ENCODE data around the gene LDB2. TPM values are rescaled to one million over a fixed set of nuclear protein-coding genes. Genes with fewer than 3 reads are reported as not detected.

Gene LDB2
- total RNA-seq, 2 experiments from 2014 or later = not detected

GRCh38 chr4:16745009-16745635, 153.3 kb downstream of the LDB2 start:
- intact Hi-C loops (cut with micrococcal nuclease; ENCODE audit: unreplicated experiment) = no loop called here
- Histone ChIP-seq H3K4me1 (ENCODE audit: insufficient read depth, low read length, poor library complexity, severe bottlenecking) (no peaks in the 10 kb centered on the region), H3K27ac (ENCODE audit: low read depth, low read length, poor library complexity, severe bottlenecking) (no peak overlapping the region), H3K9me2 (ENCODE audit: insufficient read depth, low read length) (no peaks in the 10 kb centered on the region), H3K79me2 (ENCODE audit: insufficient read depth, low read depth, low read length) (no peaks in the 10 kb centered on the region), H2AFZ (ENCODE audit: low read length) (no peak overlapping the region), H4K20me1 (ENCODE audit: insufficient read depth, low read length) (no peaks in the 10 kb centered on the region), H3K9me3 (ENCODE audit: low read length) (no peaks in the 10 kb centered on the region), H3K36me3 (ENCODE audit: insufficient read depth, low read length) (no peaks in the 10 kb centered on the region), H3K4me3 (ENCODE audit: low read depth, low read length, poor library complexity, severe bottlenecking) (no peak overlapping the region), H3K4me2 (ENCODE audit: low read length) (no peak overlapping the region)
- BruUV-seq (replicated peaks) = no TSS peak
- no peak for DNase-seq (ENCODE audit: low spot score)
- no peak for TF ChIP-seq EZH2phosphoT487 (IDR thresholded peaks at IDR 0.05; ENCODE audit: borderline replicate concordance, low read depth, low read length)
- TF ChIP-seq CTCF (conservative IDR thresholded peaks at IDR 0.05; ENCODE audit: low read length) = no peak
- CTCF ChIA-PET (ENCODE audit: unreplicated experiment) = no interaction called here
- POLR2A ChIA-PET = interaction anchor here (0.6 kb wide), 1 partner anchor 114 kb away, joined by 3 read pairs; no protein-coding TSS in a partner anchor

- intact Hi-C loops (cut with micrococcal nuclease; ENCODE audit: unreplicated experiment) = no loop called here
- BruUV-seq (replicated peaks) = no TSS peak
- Histone ChIP-seq H4K20me1 (ENCODE audit: insufficient read depth, low read length) (no peaks in the 10 kb centered on the region), H3K27ac (ENCODE audit: low read depth, low read length, poor library complexity, severe bottlenecking) (no peak overlapping the region), H3K79me2 (ENCODE audit: insufficient read depth, low read depth, low read length) (no peaks in the 10 kb centered on the region), H3K4me3 (ENCODE audit: low read depth, low read length, poor library complexity, severe bottlenecking) (no peak overlapping the region), H3K4me2 (ENCODE audit: low read length) (no peak overlapping the region), H3K4me1 (ENCODE audit: insufficient read depth, low read length, poor library complexity, severe bottlenecking) (no peaks in the 10 kb centered on the region), H3K9me3 (ENCODE audit: low read length) (no peaks in the 10 kb centered on the region), H3K9me2 (ENCODE audit: insufficient read depth, low read length) (no peaks in the 10 kb centered on the region), H3K36me3 (ENCODE audit: insufficient read depth, low read length) (no peaks in the 10 kb centered on the region), H2AFZ (ENCODE audit: low read length) (no peak overlapping the region)
- POLR2A ChIA-PET = interaction anchor here (0.7 to 0.9 kb wide), 3 partner anchors 12 to 197 kb away, joined by 3 to 4 read pairs (median 4); no protein-coding TSS in a partner anchor
- DNase-seq (ENCODE audit: low spot score) = no peak
- CTCF ChIA-PET (ENCODE audit: unreplicated experiment) = no interaction called here
- TF ChIP-seq CTCF (conservative IDR thresholded peaks at IDR 0.05; ENCODE audit: low read length) (no peak), EZH2phosphoT487 (IDR thresholded peaks at IDR 0.05; ENCODE audit: borderline replicate concordance, low read depth, low read length) (no peak)
These were observed 157.2 kb downstream of the LDB2 start for GRCh38 chr4:16741287-16741686.

GRCh38 chr4:16739997-16740624, 158.3 kb downstream of the LDB2 start:
- H3K9me3 ChIP-seq (ENCODE audit: low read length) = no peaks in the 10 kb centered on the region
- no peaks in the 10 kb centered on the region for H3K4me1 ChIP-seq (ENCODE audit: insufficient read depth, low read length, poor library complexity, severe bottlenecking)
- no peaks in the 10 kb centered on the region for H3K79me2 ChIP-seq (ENCODE audit: insufficient read depth, low read depth, low read length)
- DNase-seq (ENCODE audit: low spot score) = no peak
- no peak overlapping the region for H2AFZ ChIP-seq (ENCODE audit: low read length)
- no peaks in the 10 kb centered on the region for H3K36me3 ChIP-seq (ENCODE audit: insufficient read depth, low read length)
- no peaks in the 10 kb centered on the region for H4K20me1 ChIP-seq (ENCODE audit: insufficient read depth, low read length)
- H3K4me3 ChIP-seq (ENCODE audit: low read depth, low read length, poor library complexity, severe bottlenecking) = no peak overlapping the region
- no TSS peak for BruUV-seq (replicated peaks)
- H3K9me2 ChIP-seq (ENCODE audit: insufficient read depth, low read length) = no peaks in the 10 kb centered on the region
- ChIA-PET CTCF (ENCODE audit: unreplicated experiment) (no interaction called here), POLR2A (no interaction called here)
- H3K4me2 ChIP-seq (ENCODE audit: low read length) = no peak overlapping the region
- H3K27ac ChIP-seq (ENCODE audit: low read depth, low read length, poor library complexity, severe bottlenecking) = no peak overlapping the region
- intact Hi-C loops (cut with micrococcal nuclease; ENCODE audit: unreplicated experiment) = no loop called here
- TF ChIP-seq CTCF (conservative IDR thresholded peaks at IDR 0.05; ENCODE audit: low read length) (no peak), EZH2phosphoT487 (IDR thresholded peaks at IDR 0.05; ENCODE audit: borderline replicate concordance, low read depth, low read length) (no peak)
